ENCODE results near the gene SLC13A4. TPM values are rescaled to one million over a fixed set of nuclear protein-coding genes. Genes with fewer than 3 reads are reported as not detected.
"Not testable (repeated sequence)": the region's sequence is repeated elsewhere in the genome, so short reads cannot be mapped to it uniquely, and the experiment has no call there.

SLC13A4 gene
- total RNA-seq, 1 donor from 2014 or later, result not detected

GRCh38 chr7:135753616-135754413 lies 25.8 kb upstream of the SLC13A4 start:
- no peak for DNase-seq (ENCODE audit: low spot score)

GRCh38 chr7:135748770-135749169 lies 20.8 kb upstream of the SLC13A4 start, which contains the start of gene FAM180A:
Gene FAM180A, minus strand, starts transcription at chr7:135748813. Its CDS starts 233 bp downstream, at chr7:135748580.
- DNase-seq (ENCODE audit: low spot score), result no peak

GRCh38 chr7:135747366-135747765 lies 19.4 kb upstream of the SLC13A4 start:
- DNase-seq (ENCODE audit: low spot score), result no peak

- DNase-seq (ENCODE audit: low spot score), result no peak
Measured at GRCh38 chr7:135745703-135746312, 17.8 kb upstream of the SLC13A4 start.

GRCh38 chr7:135744938-135745702 lies 17.1 kb upstream of the SLC13A4 start:
- no peak for DNase-seq (ENCODE audit: low spot score)

GRCh38 chr7:135743907-135744731 lies 16.1 kb upstream of the SLC13A4 start:
- no peak for DNase-seq (ENCODE audit: low spot score)

- no peak for DNase-seq (ENCODE audit: low spot score)
Measured at GRCh38 chr7:135742371-135742770, 14.4 kb upstream of the SLC13A4 start.

GRCh38 chr7:135741905-135742304 lies 13.9 kb upstream of the SLC13A4 start:
- DNase-seq (ENCODE audit: low spot score), result no peak

GRCh38 chr7:135740889-135741288 lies 12.9 kb upstream of the SLC13A4 start:
- no peak for DNase-seq (ENCODE audit: low spot score)

- DNase-seq (ENCODE audit: low spot score), result not testable (repeated sequence)
Measured at GRCh38 chr7:135737306-135737647, 9.3 kb upstream of the SLC13A4 start.

GRCh38 chr7:135736586-135737305 lies 8.8 kb upstream of the SLC13A4 start:
- DNase-seq (ENCODE audit: low spot score), result no peak

GRCh38 chr7:135734343-135734689 lies 6.3 kb upstream of the SLC13A4 start:
- no peak for DNase-seq (ENCODE audit: low spot score)

GRCh38 chr7:135733603-135734342 lies 5.8 kb upstream of the SLC13A4 start:
- no peak for DNase-seq (ENCODE audit: low spot score)

- DNase-seq (ENCODE audit: low spot score), result no peak
Measured at GRCh38 chr7:135731131-135731530, 3.1 kb upstream of the SLC13A4 start.

- no peak for DNase-seq (ENCODE audit: low spot score)
Measured at GRCh38 chr7:135729230-135729629, 1.2 kb upstream of the SLC13A4 start.

GRCh38 chr7:135726911-135727673 lies 894 bp downstream of the SLC13A4 start:
- DNase-seq (ENCODE audit: low spot score), result no peak

GRCh38 chr7:135726276-135726788 lies 1.7 kb downstream of the SLC13A4 start:
- DNase-seq (ENCODE audit: low spot score), result no peak

- no peak for DNase-seq (ENCODE audit: low spot score)
Measured at GRCh38 chr7:135723411-135723810, 4.6 kb downstream of the SLC13A4 start.
